Measurements from ENCODE around the gene EEF2KMT.

DNA sequence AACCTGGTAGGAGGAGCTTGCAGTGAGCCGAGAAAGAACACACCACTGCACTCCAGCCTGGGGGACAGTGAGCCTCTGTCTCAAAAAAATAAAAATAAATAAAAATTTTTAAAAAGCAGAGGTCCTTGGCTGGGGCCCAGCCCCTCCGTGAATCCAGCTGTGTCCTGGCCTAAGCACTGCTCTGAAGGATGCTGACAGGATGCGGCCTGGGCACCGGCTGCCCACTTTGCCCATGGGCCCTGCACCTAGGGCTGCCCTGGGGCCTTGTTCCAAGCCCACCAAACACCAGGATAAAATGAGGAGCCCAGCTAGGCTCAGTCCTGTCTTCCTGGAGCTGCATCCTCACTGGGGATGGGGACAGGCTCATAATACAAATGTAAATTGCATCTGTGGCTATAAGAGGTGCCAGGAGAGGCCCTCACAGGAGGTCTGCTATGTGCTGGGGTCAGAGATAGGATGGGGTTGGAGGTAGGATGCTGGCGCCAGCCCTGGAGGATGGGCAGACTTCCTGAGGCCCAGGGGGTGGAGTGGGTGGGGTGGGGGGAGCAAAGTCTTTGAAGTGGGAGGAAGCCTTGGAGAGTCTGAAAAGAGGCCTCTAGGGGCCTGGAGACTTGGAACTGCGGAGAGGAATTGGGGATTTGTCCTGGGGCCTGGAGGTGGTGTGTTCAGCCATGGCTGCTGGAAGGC, 38.1 kb downstream of the EEF2KMT start:
- TF ChIP-seq CTCF (CRISPR knock-in tag; IDR thresholded peaks at IDR 0.05) (no peak), IRF1 (CRISPR knock-in tag; IDR thresholded peaks at IDR 0.05; ENCODE audit: low read depth) (no peak), PHF8 (CRISPR knock-in tag; IDR thresholded peaks at IDR 0.05) (no peak), MAZ (IDR thresholded peaks at IDR 0.05; ENCODE audit: borderline replicate concordance, low read depth, low read length) (no peak), MAZ (CRISPR knock-in tag; IDR thresholded peaks at IDR 0.05; ENCODE audit: low read depth) (no peak), MXD4 (CRISPR knock-in tag; IDR thresholded peaks at IDR 0.05) (no peak), RBM22 (optimal IDR thresholded peaks at IDR 0.05; ENCODE audit: low read length) (no peak), NCOR1 (IDR thresholded peaks at IDR 0.05; ENCODE audit: borderline replicate concordance, low read length) (no peak), NFKBIZ (CRISPR knock-in tag; IDR thresholded peaks at IDR 0.05) (no peak), ZNF225 (CRISPR knock-in tag; IDR thresholded peaks at IDR 0.05) (no peak), ZNF704 (CRISPR knock-in tag; IDR thresholded peaks at IDR 0.05; ENCODE audit: borderline replicate concordance) (no peak), TSC22D2 (CRISPR knock-in tag; IDR thresholded peaks at IDR 0.05; ENCODE audit: borderline replicate concordance) (no peak), NFE2L1 (CRISPR knock-in tag; IDR thresholded peaks at IDR 0.05; ENCODE audit: borderline replicate concordance) (no peak), ZKSCAN5 (CRISPR knock-in tag; IDR thresholded peaks at IDR 0.05) (no peak)
- TF ChIP-seq, protein P1, sequence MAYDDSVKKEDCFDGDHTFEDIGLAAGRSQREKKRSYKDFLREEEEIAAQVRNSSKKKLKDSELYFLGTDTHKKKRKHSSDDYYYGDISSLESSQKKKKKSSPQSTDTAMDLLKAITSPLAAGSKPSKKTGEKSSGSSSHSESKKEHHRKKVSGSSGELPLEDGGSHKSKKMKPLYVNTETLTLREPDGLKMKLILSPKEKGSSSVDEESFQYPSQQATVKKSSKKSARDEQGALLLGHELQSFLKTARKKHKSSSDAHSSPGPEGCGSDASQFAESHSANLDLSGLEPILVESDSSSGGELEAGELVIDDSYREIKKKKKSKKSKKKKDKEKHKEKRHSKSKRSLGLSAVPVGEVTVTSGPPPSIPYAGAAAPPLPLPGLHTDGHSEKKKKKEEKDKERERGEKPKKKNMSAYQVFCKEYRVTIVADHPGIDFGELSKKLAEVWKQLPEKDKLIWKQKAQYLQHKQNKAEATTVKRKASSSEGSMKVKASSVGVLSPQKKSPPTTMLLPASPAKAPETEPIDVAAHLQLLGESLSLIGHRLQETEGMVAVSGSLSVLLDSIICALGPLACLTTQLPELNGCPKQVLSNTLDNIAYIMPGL (CRISPR knock-in tag; IDR thresholded peaks at IDR 0.05; ENCODE audit: borderline replicate concordance in 1 of 2, low read depth in 1 of 2) = no peak
